Colonic mucosa (tissue), 4 donors: ENCODE data around the gene TTC9B. TPM values are rescaled to one million over a fixed set of nuclear protein-coding genes. Genes with fewer than 3 reads are reported as not detected.

Experiments used
- DNase-seq: peaks from one replicate; pipeline ENCODE4 v3.0.0-alpha.2; 2020
- H3K27ac ChIP-seq: fragments of 200-600 bp; one replicate; pipeline ENCODE4 v1.8.0; 2021
- H3K27me3 ChIP-seq: fragments of 200-600 bp; one replicate; pipeline ENCODE4 v1.8.0; 2021
- H3K36me3 ChIP-seq: fragments of 200-600 bp; one replicate; pipeline ENCODE4 v1.8.0; 2021
- H3K4me1 ChIP-seq: fragments of 200-600 bp; one replicate; pipeline ENCODE4 v1.8.0; 2021; ENCODE audit warnings: mild to moderate bottlenecking
- H3K4me3 ChIP-seq: fragments of 200-600 bp; one replicate; pipeline ENCODE4 v1.8.0; 2021
- H3K9ac ChIP-seq, 2 donors: one replicate each; pipeline ENCODE4 v1.7.0; 2013; ENCODE audit warnings: control low read depth in 2 of 2, low read depth in 2 of 2, low read length in 2 of 2
- H3K9me3 ChIP-seq: fragments of 200-600 bp; one replicate; pipeline ENCODE4 v1.8.0; 2021
- intact Hi-C: fragments of 100-400 bp; cut with DNase I; formaldehyde crosslinking; loops from one replicate; pipeline ENCODE4 v1.14.1; 2022
- total RNA-seq, 2 donors: library from RNA; stranded (reverse); fragmentation: NEBNext Ultra II Directional in 1 of 2; extraction: Animal tissue kit (Norgen Biotek cat#: 25700) in 1 of 2; gene quantifications; one replicate each; pipeline ENCODE4 v1.2.1, GENCODE V29; 2021
- TF ChIP-seq, protein P1 (sequence below): fragments of 200-600 bp; IDR thresholded peaks from one replicate; pipeline ENCODE4 v1.8.0; 2022; ENCODE audit warnings: antibody characterized with exemption, mild to moderate bottlenecking
- donor health status: healthy.
- donor health status: DM: no; HTN: no; CAD: no.
- donor health status: DM: no; HTN: no; CAD: no.

The TTC9B gene
- total RNA-seq, 2 donors from 2014 or later = 0.30 to 0.69 TPM

DNA sequence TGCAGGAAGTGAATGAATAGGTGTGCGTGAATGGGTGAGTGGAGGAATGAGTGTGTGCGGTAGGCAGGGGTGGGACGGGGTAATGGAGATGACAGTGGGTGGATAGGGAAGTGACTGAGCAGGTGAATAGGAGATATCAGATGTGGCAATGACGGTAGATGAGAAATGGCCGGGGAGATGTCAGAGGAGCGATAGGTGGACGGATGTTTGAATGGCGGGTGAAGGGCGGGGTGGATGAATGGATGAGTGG, 1.5 kb downstream of the TTC9B start:
- Histone ChIP-seq H3K36me3 (no peaks in the 10 kb centered on the region), H3K9ac (no peak overlapping the region), H3K9me3 (no peaks in the 10 kb centered on the region), H3K27ac (no peak overlapping the region), H3K4me3 (no peak overlapping the region), H3K27me3 (peaks cover 29% of the 10 kb centered on the region), H3K4me1 (no peaks in the 10 kb centered on the region)
- intact Hi-C loops = no loop called here
- DNase-seq = no peak
- TF ChIP-seq, protein P1, sequence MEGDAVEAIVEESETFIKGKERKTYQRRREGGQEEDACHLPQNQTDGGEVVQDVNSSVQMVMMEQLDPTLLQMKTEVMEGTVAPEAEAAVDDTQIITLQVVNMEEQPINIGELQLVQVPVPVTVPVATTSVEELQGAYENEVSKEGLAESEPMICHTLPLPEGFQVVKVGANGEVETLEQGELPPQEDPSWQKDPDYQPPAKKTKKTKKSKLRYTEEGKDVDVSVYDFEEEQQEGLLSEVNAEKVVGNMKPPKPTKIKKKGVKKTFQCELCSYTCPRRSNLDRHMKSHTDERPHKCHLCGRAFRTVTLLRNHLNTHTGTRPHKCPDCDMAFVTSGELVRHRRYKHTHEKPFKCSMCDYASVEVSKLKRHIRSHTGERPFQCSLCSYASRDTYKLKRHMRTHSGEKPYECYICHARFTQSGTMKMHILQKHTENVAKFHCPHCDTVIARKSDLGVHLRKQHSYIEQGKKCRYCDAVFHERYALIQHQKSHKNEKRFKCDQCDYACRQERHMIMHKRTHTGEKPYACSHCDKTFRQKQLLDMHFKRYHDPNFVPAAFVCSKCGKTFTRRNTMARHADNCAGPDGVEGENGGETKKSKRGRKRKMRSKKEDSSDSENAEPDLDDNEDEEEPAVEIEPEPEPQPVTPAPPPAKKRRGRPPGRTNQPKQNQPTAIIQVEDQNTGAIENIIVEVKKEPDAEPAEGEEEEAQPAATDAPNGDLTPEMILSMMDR = no peak

DNA sequence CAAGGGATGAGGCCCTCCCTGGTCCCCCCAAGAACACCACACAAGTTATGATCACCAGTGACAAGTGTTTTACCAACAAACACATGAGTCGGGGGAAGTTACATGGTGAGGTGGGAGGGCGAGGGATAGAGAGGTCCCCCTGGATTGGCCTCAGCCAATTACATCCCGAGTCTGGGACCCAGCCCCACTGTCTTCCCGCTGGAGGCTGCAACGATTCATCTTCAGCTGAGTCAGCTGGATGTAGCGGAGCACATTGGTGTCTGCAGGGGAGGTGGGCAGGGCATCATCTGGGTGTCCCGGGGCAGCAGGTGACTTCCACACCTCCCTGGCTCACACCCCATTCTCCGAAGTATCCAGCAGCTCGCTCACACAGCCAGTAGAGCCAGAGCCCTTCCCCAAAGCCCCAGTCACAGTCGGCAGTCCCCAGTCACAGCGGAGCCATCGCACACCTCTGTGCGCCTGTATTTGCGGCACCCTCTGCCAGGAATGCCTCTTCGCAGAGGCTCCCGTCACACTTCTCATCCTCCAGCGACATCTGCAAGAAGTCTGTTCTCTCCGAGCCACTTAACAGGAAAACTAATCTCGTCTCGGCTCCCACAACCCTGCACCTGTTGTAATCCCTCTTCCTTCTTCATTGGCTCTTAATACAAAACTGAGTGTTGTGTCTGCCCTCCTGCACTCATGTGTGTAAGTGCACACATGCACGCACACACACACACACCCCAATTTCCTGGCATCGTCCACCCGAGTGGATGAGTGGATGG, 2.0 kb downstream of the TTC9B start:
- no peak overlapping the region for H3K4me3 ChIP-seq
- TF ChIP-seq, protein P1 = no peak
- no peaks in the 10 kb centered on the region for H3K4me1 ChIP-seq
- no peak overlapping the region for H3K9ac ChIP-seq
- no peak for DNase-seq
- peaks cover 29% of the 10 kb centered on the region for H3K27me3 ChIP-seq
- intact Hi-C loops = no loop called here
- H3K36me3 ChIP-seq = no peaks in the 10 kb centered on the region
- no peaks in the 10 kb centered on the region for H3K9me3 ChIP-seq
- no peak overlapping the region for H3K27ac ChIP-seq

DNA sequence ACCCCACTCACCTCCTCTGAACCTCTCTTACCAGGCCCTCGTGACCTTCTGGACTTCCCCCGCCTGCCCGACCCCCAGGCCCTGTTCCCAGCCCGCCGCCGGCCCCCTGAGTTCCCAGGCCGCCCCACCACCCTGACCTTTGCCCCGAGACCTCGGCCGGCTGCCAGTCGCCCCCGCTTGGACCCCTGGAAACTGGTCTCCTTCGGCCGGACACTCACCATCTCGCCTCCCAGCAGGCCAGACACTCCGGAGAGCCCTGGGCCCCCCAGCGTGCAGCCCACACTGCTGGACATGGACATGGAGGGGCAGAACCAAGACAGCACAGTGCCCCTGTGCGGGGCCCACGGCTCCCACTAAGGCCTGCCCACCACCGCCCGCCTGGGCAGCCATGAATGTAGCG, 3.2 kb downstream of the TTC9B start:
- intact Hi-C loops = no loop called here
- Histone ChIP-seq H3K9me3 (no peaks in the 10 kb centered on the region), H3K27me3 (peaks cover 22% of the 10 kb centered on the region), H3K4me1 (no peaks in the 10 kb centered on the region), H3K4me3 (no peak overlapping the region), H3K9ac (no peak overlapping the region), H3K27ac (no peak overlapping the region), H3K36me3 (no peaks in the 10 kb centered on the region)
- DNase-seq = no peak
- TF ChIP-seq, protein P1 = no peak

DNA sequence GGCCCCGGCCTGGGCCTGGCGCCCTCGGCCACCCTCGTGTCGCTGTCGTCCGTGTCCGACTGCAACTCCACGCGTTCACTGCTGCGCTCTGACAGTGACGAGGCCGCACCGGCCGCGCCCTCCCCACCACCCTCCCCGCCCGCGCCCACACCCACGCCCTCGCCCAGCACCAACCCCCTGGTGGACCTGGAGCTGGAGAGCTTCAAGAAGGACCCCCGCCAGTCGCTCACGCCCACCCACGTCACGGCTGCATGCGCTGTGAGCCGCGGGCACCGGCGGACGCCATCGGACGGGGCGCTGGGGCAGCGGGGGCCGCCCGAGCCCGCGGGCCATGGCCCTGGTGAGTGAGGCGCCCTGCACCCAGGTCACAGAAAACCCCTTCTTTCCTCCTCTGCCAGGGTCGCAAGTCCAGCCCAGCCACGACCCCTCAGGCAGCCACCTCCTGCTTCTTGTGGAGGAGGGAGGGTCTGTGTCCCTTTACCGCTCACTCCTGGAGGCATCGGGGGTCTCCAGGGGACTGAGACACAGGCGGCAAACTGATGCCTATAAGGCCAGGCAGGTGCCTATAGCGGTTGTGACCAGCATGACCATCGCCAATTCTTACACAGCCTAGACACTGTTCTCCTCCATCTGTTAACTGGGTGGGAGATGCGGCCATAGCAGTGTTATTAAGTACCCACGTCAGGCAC, 4.2 kb downstream of the TTC9B start:
- no peak for DNase-seq
- Histone ChIP-seq H3K36me3 (no peaks in the 10 kb centered on the region), H3K9me3 (no peaks in the 10 kb centered on the region), H3K4me3 (no peak overlapping the region), H3K27me3 (peaks cover 22% of the 10 kb centered on the region), H3K9ac (no peak overlapping the region), H3K27ac (no peak overlapping the region), H3K4me1 (no peaks in the 10 kb centered on the region)
- intact Hi-C loops = no loop called here
- TF ChIP-seq, protein P1 = no peak

DNA sequence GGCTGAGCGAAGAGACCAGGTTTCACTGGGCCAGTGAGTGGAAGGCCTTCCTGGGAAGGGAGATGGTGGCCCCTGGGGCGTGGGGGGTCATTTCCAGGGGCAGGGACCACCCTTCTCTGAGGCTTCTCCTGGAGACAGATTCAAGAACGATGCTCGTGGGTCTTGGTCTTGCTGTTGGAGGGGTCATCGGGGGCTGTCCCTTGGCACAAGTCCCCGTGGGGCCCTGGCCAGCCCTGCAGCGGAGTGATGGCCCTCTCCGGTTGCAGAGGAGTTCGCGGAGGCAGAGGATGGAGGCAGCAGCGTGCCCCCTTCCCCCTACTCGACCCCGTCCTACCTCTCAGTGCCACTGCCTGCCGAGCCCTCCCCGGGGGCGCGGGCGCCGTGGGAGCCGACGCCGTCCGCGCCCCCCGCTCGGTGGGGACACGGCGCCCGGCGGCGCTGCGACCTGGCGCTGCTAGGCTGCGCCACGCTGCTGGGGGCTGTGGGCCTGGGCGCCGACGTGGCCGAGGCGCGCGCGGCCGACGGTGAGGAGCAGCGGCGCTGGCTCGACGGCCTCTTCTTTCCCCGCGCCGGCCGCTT, 4.8 kb downstream of the TTC9B start:
- Histone ChIP-seq H3K4me3 (no peak overlapping the region), H3K36me3 (no peaks in the 10 kb centered on the region), H3K4me1 (no peaks in the 10 kb centered on the region), H3K27me3 (peaks cover 17% of the 10 kb centered on the region), H3K9me3 (no peaks in the 10 kb centered on the region), H3K27ac (no peak overlapping the region), H3K9ac (no peak overlapping the region)
- TF ChIP-seq, protein P1 = no peak
- no peak for DNase-seq
- intact Hi-C loops = no loop called here
